GM18517 (cell line): ENCODE data around the gene BBS10.
"Not testable (repeated sequence)": the region's sequence is repeated elsewhere in the genome, so short reads cannot be mapped to it uniquely, and the experiment has no call there.

Experiments
- ATAC-seq: cut with Tn5 transposase; IDR thresholded peaks from one replicate; pipeline ENCODE4 v1.9.1; 2021; ENCODE audit warnings: mild to moderate bottlenecking, moderate library complexity; ENCODE audit not compliant: unreplicated experiment

Gene BBS10

GRCh38 chr12:76348079-76348901 is at the start of gene BBS10:
Gene BBS10, minus strand, starts transcription at chr12:76348415. Its CDS starts 57 bp downstream, at chr12:76348358.
- peak; percentile 94 for ATAC-seq

DNA sequence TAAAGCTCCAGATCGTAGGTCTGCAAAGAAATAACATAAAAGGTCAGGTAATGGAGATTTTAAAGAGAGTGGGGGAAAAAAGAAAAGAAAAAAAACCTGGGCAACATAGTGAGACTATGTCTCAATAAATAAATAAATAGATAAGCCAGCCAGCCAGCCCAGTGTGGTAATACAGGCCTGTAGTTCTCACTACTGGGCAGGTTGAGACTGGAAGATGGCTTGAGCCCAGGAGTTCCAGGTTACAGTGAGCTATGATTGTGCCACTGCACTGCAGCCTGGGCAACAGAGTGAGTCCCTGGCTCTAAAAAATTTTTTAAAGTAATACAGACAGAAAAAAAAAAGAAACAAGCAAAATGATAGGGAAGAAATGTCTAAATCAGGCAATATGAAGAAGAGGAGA is 43.2 kb upstream of the BBS10 start:
- no peak for ATAC-seq

DNA sequence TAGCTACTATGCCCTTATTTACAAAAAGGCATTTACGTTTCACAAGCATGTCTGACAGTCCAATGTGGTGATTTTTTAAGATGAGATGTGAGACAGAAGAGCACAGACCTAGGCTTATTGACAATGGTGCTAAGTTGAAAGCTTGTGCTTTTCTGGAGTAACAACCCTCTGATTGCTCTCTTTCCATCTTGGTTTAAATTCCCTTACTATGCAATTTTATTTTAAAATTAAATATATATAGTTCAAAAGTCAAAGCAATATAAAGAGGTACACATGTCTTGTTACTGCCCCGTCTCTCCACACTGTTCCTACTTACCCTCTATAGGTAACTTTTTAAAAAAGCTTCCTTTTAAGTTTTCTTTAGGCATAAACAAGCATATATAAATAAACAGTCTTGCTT is 39.4 kb upstream of the BBS10 start:
- ATAC-seq: no peak

DNA sequence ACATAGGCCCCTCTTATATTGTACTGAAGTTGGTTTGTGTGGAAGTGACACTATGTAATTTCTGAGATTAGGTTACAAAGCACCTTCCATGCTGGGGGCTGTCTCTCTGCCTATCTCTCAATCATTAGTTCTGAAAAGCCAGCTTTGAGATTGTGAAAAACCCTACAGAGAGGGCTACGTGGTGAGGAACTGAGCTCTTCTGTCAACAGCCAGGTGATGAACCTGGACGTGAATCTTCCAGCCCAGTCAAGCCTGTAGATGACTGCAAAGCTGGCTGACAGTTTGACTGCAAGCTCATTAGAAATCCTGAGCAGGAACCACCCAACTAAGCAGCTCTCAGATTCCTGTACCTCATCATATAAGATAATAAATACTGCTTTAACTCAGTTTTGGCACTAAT is 36.3 kb upstream of the BBS10 start:
- ATAC-seq: no peak

GRCh38 chr12:76383988-76384387 is 35.8 kb upstream of the BBS10 start:
- ATAC-seq: no peak

GRCh38 chr12:76379261-76379660 is 31.0 kb upstream of the BBS10 start:
- no peak for ATAC-seq

- not testable (repeated sequence) for ATAC-seq
These were observed 28.7 kb upstream of the BBS10 start for GRCh38 chr12:76376876-76377275.

GRCh38 chr12:76375939-76376338 is 27.7 kb upstream of the BBS10 start:
- ATAC-seq: no peak

DNA sequence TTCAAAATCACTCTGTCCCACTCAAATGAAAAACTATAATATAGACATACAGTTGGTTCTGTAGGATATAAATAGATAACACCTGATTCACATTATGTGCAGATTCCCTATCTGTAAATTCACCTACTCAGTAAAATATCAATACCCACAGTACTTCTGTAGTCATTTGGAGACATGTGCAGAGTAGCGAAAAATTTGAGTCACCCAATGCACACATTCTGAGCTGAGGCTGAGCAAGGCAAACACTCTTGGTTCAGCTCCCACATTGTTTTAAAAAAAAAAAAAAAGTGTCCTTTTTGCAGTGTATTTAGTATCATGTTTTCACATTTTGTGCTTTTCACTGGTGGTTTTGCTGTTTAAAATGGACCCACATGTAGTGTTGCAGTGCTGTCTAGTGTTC is 27.3 kb upstream of the BBS10 start:
- ATAC-seq: no peak

DNA sequence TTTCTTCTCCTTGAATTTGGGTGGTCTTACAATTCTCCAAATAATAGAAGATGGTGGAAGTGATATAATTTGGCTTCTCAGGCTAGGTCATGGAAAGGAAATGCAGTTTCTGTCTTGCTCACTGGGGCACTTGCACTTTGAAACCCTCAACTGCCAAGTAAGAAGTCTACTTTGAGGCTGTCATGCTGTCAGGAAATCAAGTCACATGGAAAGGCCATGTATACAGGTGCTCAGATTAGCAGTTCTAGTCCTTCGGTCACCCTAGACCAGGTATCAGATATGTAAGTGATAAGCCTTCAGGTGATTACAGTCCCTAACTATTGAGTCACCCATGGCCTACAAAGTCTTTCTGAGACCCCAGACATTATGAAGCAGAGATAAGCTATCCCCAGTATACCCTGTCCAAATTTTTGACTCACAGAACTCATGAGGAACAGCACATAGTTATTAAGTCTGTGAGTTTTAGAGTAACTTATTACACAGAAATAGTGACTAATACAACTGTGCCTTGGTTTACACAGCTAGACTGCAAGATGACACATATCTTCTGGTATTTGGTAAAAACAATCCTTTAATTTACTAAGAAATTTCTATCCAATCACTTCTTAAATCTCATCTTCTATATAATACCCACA is 26.3 kb upstream of the BBS10 start:
- no peak for ATAC-seq

GRCh38 chr12:76368230-76368629 is 20.0 kb upstream of the BBS10 start:
- no peak for ATAC-seq

GRCh38 chr12:76366163-76366562 is 17.9 kb upstream of the BBS10 start:
- no peak for ATAC-seq

DNA sequence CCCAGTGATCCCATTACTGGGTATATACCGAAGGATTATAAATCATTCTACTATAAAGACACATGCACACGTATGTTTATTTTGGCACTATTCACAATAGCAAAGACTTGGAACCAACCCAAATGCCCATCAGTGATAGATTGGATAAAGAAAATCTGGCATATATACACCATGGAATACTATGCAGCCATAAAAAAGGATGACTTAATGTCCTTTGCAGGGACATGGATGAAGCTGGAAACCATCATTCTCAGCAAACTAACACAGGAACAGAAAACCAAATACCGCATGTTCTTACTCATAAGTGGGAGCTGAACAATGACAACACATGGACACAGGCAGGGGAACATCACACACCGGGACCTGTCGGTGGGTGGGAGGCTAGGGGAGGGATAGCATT is 15.9 kb upstream of the BBS10 start:
- ATAC-seq: not testable (repeated sequence)

- no peak for ATAC-seq
These were observed 12.1 kb upstream of the BBS10 start for GRCh38 chr12:76360316-76360715.

GRCh38 chr12:76356071-76356470 is 7.9 kb upstream of the BBS10 start:
- ATAC-seq: no peak

DNA sequence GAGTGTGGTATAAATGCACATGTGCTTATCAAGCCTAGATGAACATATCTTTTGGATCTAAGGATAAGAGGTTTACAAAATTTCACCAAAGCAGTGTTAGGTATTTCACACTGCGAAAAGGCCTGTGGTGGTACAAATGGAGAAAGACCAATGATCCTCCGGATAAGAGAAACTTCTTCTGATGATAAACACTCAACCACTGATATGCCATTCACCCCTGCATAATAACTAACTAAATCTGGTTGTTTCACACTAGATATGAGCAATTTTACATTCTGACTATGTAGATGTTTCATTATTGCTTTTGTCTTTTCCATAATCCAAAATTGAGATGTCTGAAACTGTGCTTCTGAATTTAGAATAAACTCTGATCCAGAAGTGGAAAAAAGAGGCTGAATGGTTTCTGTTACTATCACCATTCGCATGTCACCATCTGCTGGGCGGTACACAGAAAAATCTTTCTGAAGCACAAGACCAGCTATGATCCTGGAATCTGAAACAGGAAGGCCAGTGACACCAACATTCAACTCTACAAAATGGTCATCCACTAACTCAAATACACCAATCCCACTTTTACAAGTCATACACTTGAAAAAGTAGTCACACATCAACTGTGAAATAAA is 1.3 kb downstream of the BBS10 start:
- ATAC-seq: no peak

- ATAC-seq: no peak
These were observed 2.0 kb downstream of the BBS10 start for GRCh38 chr12:76346236-76346635.

GRCh38 chr12:76345569-76345968 is 2.6 kb downstream of the BBS10 start:
- ATAC-seq: no peak

DNA sequence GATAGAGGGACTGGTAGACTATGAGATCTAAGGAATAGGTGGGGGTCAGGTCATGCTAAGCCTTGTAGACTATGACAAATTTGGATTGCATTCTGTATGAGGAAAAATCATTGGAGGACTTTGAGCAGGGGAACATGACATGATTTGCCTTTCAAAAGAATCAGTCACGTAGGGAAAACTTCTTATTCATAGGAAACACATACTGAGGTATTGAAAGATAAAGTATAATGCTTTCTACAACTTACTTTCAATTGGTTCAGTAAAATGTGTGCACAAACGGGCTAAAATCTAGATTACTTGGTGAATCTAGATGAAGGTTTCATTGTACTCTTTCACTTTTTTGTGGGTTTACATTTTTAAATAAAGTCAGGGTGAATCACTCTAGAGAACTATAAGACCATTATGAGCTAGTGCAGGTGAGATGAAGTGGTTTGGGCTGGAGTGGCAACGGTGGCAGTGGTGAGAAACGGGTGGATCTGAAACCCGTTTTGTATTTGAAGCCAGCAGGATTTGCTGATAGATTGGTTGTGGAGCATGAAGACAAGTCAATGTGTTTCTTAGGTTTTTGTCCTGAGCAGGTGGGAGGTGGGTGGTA is 6.7 kb downstream of the BBS10 start:
- no peak for ATAC-seq

GRCh38 chr12:76340680-76341435 is 7.4 kb downstream of the BBS10 start:
- ATAC-seq: no peak

- ATAC-seq: no peak
These were observed 10.6 kb downstream of the BBS10 start for GRCh38 chr12:76337583-76337982.
